Measurements from ENCODE around the gene METTL25B.

Gene METTL25B

DNA sequence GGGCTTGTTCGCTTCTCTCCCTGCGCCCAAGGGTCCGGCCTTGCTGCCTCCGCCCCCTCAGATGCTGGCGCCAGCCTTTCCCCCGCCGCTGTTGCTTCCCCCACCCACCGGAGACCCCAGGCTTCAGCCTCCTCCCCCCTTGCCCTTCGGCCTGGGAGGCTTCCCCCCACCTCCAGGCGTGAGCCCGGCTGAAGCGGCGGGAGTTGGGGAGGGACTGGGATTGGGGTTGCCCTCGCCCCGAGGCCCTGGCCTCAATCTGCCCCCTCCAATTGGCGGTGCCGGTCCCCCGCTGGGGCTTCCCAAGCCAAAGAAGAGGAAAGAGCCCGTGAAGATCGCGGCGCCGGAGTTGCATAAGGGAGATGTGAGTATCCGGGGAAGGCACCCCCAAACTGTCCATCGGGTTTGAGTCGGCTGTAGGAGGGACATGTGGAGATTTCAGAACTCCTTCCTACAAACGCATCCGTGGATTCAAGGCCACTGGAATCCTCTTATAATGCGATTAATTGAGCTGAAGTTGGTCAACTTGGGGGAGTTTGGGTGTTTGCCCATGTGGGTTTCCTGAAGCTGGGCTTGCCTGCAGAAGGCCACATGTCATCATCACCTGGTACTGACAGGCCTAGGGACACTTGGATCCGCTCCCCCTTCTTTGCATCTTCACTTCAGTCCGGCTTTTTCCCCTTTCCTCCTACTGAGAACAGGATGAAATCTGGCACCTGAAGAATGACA lies 39.8 kb downstream of the METTL25B start:
- TF ChIP-seq, protein P1, sequence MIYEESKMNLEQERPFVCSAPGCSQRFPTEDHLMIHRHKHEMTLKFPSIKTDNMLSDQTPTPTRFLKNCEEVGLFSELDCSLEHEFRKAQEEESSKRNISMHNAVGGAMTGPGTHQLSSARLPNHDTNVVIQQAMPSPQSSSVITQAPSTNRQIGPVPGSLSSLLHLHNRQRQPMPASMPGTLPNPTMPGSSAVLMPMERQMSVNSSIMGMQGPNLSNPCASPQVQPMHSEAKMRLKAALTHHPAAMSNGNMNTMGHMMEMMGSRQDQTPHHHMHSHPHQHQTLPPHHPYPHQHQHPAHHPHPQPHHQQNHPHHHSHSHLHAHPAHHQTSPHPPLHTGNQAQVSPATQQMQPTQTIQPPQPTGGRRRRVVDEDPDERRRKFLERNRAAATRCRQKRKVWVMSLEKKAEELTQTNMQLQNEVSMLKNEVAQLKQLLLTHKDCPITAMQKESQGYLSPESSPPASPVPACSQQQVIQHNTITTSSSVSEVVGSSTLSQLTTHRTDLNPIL (CRISPR knock-in tag; IDR thresholded peaks at IDR 0.05; ENCODE audit: low read depth) = no peak
- TF ChIP-seq, protein P2, sequence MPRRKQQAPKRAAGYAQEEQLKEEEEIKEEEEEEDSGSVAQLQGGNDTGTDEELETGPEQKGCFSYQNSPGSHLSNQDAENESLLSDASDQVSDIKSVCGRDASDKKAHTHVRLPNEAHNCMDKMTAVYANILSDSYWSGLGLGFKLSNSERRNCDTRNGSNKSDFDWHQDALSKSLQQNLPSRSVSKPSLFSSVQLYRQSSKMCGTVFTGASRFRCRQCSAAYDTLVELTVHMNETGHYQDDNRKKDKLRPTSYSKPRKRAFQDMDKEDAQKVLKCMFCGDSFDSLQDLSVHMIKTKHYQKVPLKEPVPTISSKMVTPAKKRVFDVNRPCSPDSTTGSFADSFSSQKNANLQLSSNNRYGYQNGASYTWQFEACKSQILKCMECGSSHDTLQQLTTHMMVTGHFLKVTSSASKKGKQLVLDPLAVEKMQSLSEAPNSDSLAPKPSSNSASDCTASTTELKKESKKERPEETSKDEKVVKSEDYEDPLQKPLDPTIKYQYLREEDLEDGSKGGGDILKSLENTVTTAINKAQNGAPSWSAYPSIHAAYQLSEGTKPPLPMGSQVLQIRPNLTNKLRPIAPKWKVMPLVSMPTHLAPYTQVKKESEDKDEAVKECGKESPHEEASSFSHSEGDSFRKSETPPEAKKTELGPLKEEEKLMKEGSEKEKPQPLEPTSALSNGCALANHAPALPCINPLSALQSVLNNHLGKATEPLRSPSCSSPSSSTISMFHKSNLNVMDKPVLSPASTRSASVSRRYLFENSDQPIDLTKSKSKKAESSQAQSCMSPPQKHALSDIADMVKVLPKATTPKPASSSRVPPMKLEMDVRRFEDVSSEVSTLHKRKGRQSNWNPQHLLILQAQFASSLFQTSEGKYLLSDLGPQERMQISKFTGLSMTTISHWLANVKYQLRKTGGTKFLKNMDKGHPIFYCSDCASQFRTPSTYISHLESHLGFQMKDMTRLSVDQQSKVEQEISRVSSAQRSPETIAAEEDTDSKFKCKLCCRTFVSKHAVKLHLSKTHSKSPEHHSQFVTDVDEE (CRISPR knock-in tag; IDR thresholded peaks at IDR 0.05) = no peak
- TF ChIP-seq, protein P3, sequence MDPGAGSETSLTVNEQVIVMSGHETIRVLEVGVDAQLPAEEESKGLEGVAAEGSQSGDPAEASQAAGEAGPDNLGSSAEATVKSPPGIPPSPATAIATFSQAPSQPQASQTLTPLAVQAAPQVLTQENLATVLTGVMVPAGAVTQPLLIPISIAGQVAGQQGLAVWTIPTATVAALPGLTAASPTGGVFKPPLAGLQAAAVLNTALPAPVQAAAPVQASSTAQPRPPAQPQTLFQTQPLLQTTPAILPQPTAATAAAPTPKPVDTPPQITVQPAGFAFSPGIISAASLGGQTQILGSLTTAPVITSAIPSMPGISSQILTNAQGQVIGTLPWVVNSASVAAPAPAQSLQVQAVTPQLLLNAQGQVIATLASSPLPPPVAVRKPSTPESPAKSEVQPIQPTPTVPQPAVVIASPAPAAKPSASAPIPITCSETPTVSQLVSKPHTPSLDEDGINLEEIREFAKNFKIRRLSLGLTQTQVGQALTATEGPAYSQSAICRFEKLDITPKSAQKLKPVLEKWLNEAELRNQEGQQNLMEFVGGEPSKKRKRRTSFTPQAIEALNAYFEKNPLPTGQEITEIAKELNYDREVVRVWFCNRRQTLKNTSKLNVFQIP (CRISPR knock-in tag; IDR thresholded peaks at IDR 0.05; ENCODE audit: borderline replicate concordance, low read depth) = no peak
- TF ChIP-seq PPARA (CRISPR knock-in tag; IDR thresholded peaks at IDR 0.05; ENCODE audit: borderline replicate concordance) = no peak
- no peak for TF ChIP-seq ZNF8 (CRISPR knock-in tag; IDR thresholded peaks at IDR 0.05)
- TF ChIP-seq SNAI2 (CRISPR knock-in tag; IDR thresholded peaks at IDR 0.05) = no peak
- no peak for TF ChIP-seq ZNF565 (CRISPR knock-in tag; conservative IDR thresholded peaks at IDR 0.05; ENCODE audit: low read depth)
- TF ChIP-seq CSDC2 (CRISPR knock-in tag; IDR thresholded peaks at IDR 0.05) = no peak
- no peak for TF ChIP-seq RARB (CRISPR knock-in tag; IDR thresholded peaks at IDR 0.05)
- no peak for TF ChIP-seq ARNTL (CRISPR knock-in tag; IDR thresholded peaks at IDR 0.05; ENCODE audit: borderline replicate concordance, low read depth)
- TF ChIP-seq, protein P4, sequence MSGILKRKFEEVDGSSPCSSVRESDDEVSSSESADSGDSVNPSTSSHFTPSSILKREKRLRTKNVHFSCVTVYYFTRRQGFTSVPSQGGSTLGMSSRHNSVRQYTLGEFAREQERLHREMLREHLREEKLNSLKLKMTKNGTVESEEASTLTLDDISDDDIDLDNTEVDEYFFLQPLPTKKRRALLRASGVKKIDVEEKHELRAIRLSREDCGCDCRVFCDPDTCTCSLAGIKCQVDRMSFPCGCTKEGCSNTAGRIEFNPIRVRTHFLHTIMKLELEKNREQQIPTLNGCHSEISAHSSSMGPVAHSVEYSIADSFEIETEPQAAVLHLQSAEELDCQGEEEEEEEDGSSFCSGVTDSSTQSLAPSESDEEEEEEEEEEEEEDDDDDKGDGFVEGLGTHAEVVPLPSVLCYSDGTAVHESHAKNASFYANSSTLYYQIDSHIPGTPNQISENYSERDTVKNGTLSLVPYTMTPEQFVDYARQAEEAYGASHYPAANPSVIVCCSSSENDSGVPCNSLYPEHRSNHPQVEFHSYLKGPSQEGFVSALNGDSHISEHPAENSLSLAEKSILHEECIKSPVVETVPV (CRISPR knock-in tag; IDR thresholded peaks at IDR 0.05) = no peak
- no peak for TF ChIP-seq BACH2 (CRISPR knock-in tag; IDR thresholded peaks at IDR 0.05; ENCODE audit: borderline replicate concordance)
- no peak for TF ChIP-seq OSR1 (CRISPR knock-in tag; IDR thresholded peaks at IDR 0.05)
- TF ChIP-seq GLIS3 (CRISPR knock-in tag; IDR thresholded peaks at IDR 0.05) = no peak
- no peak for TF ChIP-seq TCF4 (CRISPR knock-in tag; IDR thresholded peaks at IDR 0.05; ENCODE audit: borderline replicate concordance)
- no peak for TF ChIP-seq ESRRG (CRISPR knock-in tag; IDR thresholded peaks at IDR 0.05)
- TF ChIP-seq TOX (CRISPR knock-in tag; IDR thresholded peaks at IDR 0.05; ENCODE audit: borderline replicate concordance) = no peak
- ATAC-seq = peak; percentile 14

DNA sequence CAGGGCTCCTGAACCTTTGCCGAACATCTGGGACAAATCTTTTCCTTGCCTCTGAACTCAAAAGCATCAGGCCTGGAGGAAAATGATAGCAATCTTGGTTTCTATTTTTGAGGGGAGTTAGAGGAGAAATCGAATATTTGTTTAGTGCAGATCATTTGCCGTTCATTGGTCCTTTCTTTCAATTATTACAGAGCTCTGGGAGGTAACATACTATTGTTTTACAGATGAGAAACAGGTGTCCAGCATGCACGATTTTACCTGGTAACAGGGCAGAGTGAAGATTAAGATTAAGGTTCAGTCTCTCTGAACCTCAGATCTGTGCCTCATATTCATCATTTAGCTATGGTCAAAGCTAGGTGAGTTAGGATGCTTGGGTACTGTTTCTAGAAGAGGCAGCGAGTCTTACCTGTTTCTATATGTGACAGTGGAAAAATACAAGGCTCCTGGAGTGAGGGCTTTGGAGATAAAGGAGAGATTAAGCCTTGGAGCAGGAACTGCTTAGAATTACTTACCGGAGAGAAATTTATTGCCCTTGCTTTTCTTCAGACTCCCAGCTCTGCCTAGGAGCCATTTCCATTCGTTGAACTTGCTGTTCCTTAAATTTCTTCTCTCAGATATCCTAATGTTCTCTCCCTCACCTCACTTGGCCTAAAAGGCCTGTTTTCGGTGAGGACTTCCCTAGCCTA lies 40.5 kb downstream of the METTL25B start:
- ATAC-seq = no peak
- TF ChIP-seq, protein P5, sequence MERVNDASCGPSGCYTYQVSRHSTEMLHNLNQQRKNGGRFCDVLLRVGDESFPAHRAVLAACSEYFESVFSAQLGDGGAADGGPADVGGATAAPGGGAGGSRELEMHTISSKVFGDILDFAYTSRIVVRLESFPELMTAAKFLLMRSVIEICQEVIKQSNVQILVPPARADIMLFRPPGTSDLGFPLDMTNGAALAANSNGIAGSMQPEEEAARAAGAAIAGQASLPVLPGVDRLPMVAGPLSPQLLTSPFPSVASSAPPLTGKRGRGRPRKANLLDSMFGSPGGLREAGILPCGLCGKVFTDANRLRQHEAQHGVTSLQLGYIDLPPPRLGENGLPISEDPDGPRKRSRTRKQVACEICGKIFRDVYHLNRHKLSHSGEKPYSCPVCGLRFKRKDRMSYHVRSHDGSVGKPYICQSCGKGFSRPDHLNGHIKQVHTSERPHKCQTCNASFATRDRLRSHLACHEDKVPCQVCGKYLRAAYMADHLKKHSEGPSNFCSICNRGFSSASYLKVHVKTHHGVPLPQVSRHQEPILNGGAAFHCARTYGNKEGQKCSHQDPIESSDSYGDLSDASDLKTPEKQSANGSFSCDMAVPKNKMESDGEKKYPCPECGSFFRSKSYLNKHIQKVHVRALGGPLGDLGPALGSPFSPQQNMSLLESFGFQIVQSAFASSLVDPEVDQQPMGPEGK (CRISPR knock-in tag; IDR thresholded peaks at IDR 0.05; ENCODE audit: borderline replicate concordance) = no peak
- TF ChIP-seq ARNTL (CRISPR knock-in tag; IDR thresholded peaks at IDR 0.05; ENCODE audit: borderline replicate concordance, low read depth) = no peak
- no peak for TF ChIP-seq SNAI2 (CRISPR knock-in tag; IDR thresholded peaks at IDR 0.05)
- TF ChIP-seq TOX (CRISPR knock-in tag; IDR thresholded peaks at IDR 0.05; ENCODE audit: borderline replicate concordance) = no peak
- TF ChIP-seq ZFP3 (CRISPR knock-in tag; IDR thresholded peaks at IDR 0.05) = no peak
- TF ChIP-seq, protein P1 (CRISPR knock-in tag; IDR thresholded peaks at IDR 0.05; ENCODE audit: low read depth) = no peak
- no peak for TF ChIP-seq BACH2 (CRISPR knock-in tag; IDR thresholded peaks at IDR 0.05; ENCODE audit: borderline replicate concordance)
- TF ChIP-seq, protein P2 (CRISPR knock-in tag; IDR thresholded peaks at IDR 0.05) = no peak
- TF ChIP-seq ZNF70 (CRISPR knock-in tag; IDR thresholded peaks at IDR 0.05) = no peak
- TF ChIP-seq ZC3H10 (CRISPR knock-in tag; IDR thresholded peaks at IDR 0.05) = no peak
- no peak for TF ChIP-seq RARB (CRISPR knock-in tag; IDR thresholded peaks at IDR 0.05)
- no peak for TF ChIP-seq ISL1 (CRISPR knock-in tag; IDR thresholded peaks at IDR 0.05)
- TF ChIP-seq CSDC2 (CRISPR knock-in tag; IDR thresholded peaks at IDR 0.05) = no peak
- TF ChIP-seq ZFP30 (CRISPR knock-in tag; IDR thresholded peaks at IDR 0.05) = no peak
- TF ChIP-seq, protein P4 (CRISPR knock-in tag; IDR thresholded peaks at IDR 0.05) = no peak
